K562 (cell line): ENCODE results near the gene DVL3. TPM values are rescaled to one million over a fixed set of nuclear protein-coding genes. Genes with fewer than 3 reads are reported as not detected.

Experiments
- ATAC-seq: fragments of 200-7000 bp; cut with Tn5 transposase; 3 replicates; pipeline ENCODE4 v1.9.1; 2020; ENCODE audit warnings: moderate library complexity
- BruUV-seq: library from RNA; stranded (reverse); fragments of 400-500 nt; replicated peaks from 2 replicates; lab custom pipeline; 2021; lab: Mats Ljungman, UMichigan
- CTCF ChIA-PET: fragments of 300-600 bp; formaldehyde crosslinking; extraction: SDS; loops from one replicate; lab custom pipeline; 2021; ENCODE audit warnings: low intra/inter-chr PET ratio; lab: Yijun Ruan, JAX
- POLR2A ChIA-PET: fragments of 300-600, 350-650 bp; sonication (Branson Sonifier 250); formaldehyde crosslinking; extraction: SDS; loops from one replicate; lab custom pipeline; 2021; ENCODE audit warnings: antibody characterized with exemption, inconsistent platforms; lab: Yijun Ruan, JAX
- DNase-seq, 4 experiments: peaks; one replicate each; pipeline versions ENCODE4 v3.0.0 to v3.0.0-alpha.2; 2011 to 2018; ENCODE audit warnings: low spot score in 3 of 4, mixed read lengths in 3 of 4; ENCODE audit errors: extremely low read depth in 1 of 4
- FAIRE-seq: peaks from 2 replicates; lab custom pipeline; 2011; peaks lifted over from hg19 to GRCh38; lab: Jason Lieb, UNC
- H2AFZ ChIP-seq: 2 replicates; pipeline ENCODE4 v1.6.0; 2011; ENCODE audit warnings: low read depth, low read length, control low read depth, inconsistent platforms
- H3K27ac ChIP-seq: fragments of 200-600 bp; 3 replicates; pipeline ENCODE4 v1.8.0; 2011; ENCODE audit warnings: low read depth, mild to moderate bottlenecking, control low read depth, inconsistent platforms, low read length, moderate library complexity, mixed read lengths; ENCODE audit errors: extremely low read depth
- H3K27me3 ChIP-seq, 2 experiments: fragments of 300-600 bp in 1 of 2; 2 replicates in 1 of 2; 3 replicates in 1 of 2; pipeline versions ENCODE4 v1.6.0 to v1.8.0; 2011; ENCODE audit warnings: inconsistent platforms in 2 of 2, low read length in 2 of 2, mild to moderate bottlenecking in 1 of 2, mixed read lengths in 1 of 2, moderate library complexity in 1 of 2; ENCODE audit not compliant: control insufficient read depth in 2 of 2, insufficient read depth in 2 of 2
- H3K36me3 ChIP-seq: fragments of 300-600 bp; 3 replicates; pipeline ENCODE4 v1.8.0; 2011; ENCODE audit warnings: mild to moderate bottlenecking, low read length, inconsistent platforms; ENCODE audit not compliant: control insufficient read depth, insufficient read depth
- H3K4me1 ChIP-seq, 2 experiments: fragments of 200-600 bp in 1 of 2; replicated peaks in 1 of 2; 2 replicates in 1 of 2; 3 replicates in 1 of 2; pipeline versions ENCODE4 v1.5.1 to v1.8.0; 2011; ENCODE audit warnings: inconsistent platforms in 2 of 2, low read length in 2 of 2, mild to moderate bottlenecking in 1 of 2, mixed read lengths in 1 of 2, moderate library complexity in 1 of 2; ENCODE audit not compliant: control insufficient read depth in 2 of 2, insufficient read depth in 2 of 2
- H3K4me2 ChIP-seq: 2 replicates; pipeline ENCODE4 v1.6.1; 2011; ENCODE audit warnings: low read length, control low read depth, inconsistent platforms, mixed read lengths; ENCODE audit not compliant: insufficient read depth
- H3K4me3 ChIP-seq: fragments of 200-600 bp; sonication (generic), shearing (Covaris generic); 2 replicates; pipeline ENCODE4 v1.5.1; 2016; ENCODE audit warnings: control low read depth, inconsistent platforms
- H3K79me2 ChIP-seq: fragments of 200-600 bp; 3 replicates; pipeline ENCODE4 v1.8.0; 2011; ENCODE audit warnings: low read length, inconsistent platforms; ENCODE audit not compliant: control insufficient read depth, insufficient read depth
- H3K9ac ChIP-seq, 2 experiments: 2 replicates each; pipeline versions ENCODE4 v1.6.0 to v1.6.1; 2011; ENCODE audit warnings: low read depth in 2 of 2, low read length in 2 of 2, control low read depth in 1 of 2, inconsistent platforms in 1 of 2, mild to moderate bottlenecking in 1 of 2, mixed read lengths in 1 of 2; ENCODE audit not compliant: insufficient read depth in 1 of 2
- H3K9me1 ChIP-seq: one replicate; pipeline ENCODE4 v1.6.0; 2011; ENCODE audit warnings: inconsistent platforms, mild to moderate bottlenecking, low read length, moderate library complexity; ENCODE audit not compliant: control insufficient read depth, insufficient read depth
- H3K9me3 ChIP-seq: replicated peaks from 2 replicates; pipeline ENCODE4 v1.5.1; 2011; ENCODE audit warnings: low read depth, low read length, inconsistent platforms; ENCODE audit not compliant: control insufficient read depth, insufficient read depth
- H4K20me1 ChIP-seq: replicated peaks from 2 replicates; pipeline ENCODE4 v1.6.1; 2011; ENCODE audit warnings: low read length, inconsistent platforms, mixed read lengths; ENCODE audit not compliant: control insufficient read depth, insufficient read depth
- ELF1 ChIP-seq: fragments of 200-800 bp; sonication (Bioruptor generic); IDR thresholded peaks from 2 replicates; pipeline ENCODE4 v1.6.1; 2016; ENCODE audit warnings: missing genetic modification characterization, missing compliant biosample characterization
- POLR2G ChIP-seq: fragments of 200-400 bp; formaldehyde crosslinking; IDR thresholded peaks from 2 replicates; pipeline ENCODE4 v1.6.1; 2017; ENCODE audit warnings: low read depth, mild to moderate bottlenecking, antibody characterized with exemption, low read length, moderate library complexity
- PURB ChIP-seq: sonication (generic); formaldehyde crosslinking; IDR thresholded peaks from 2 replicates; pipeline ENCODE4 v1.9.0; 2021; ENCODE audit warnings: low read depth, mild to moderate bottlenecking, missing genetic modification reagents
- RBFOX2 ChIP-seq: fragments of 200-400 bp; formaldehyde crosslinking; IDR thresholded peaks from 2 replicates; pipeline ENCODE4 v1.6.1; 2017; ENCODE audit warnings: low read depth, mild to moderate bottlenecking, low read length, moderate library complexity
- RBM25 ChIP-seq: fragments of 200-400 bp; formaldehyde crosslinking; IDR thresholded peaks from 2 replicates; pipeline ENCODE4 v1.6.1; 2018; ENCODE audit warnings: low read length, low read depth, moderate library complexity; ENCODE audit not compliant: severe bottlenecking
- SMARCA5 ChIP-seq: fragments of 450-650 bp; IDR thresholded peaks from 2 replicates; pipeline ENCODE4 v1.6.1; 2016
- ZFP36 ChIP-seq: fragments of 150-350 bp; IDR thresholded peaks from 2 replicates; pipeline ENCODE4 v1.6.1; 2018; ENCODE audit warnings: low read length, low read depth; ENCODE audit not compliant: partially characterized antibody
- ZNF668 ChIP-seq: fragments of 250-450 bp; sonication (Bioruptor Pico); IDR thresholded peaks from 2 replicates; pipeline ENCODE4 v1.8.0; 2022; ENCODE audit warnings: mild to moderate bottlenecking, inconsistent platforms
- WGBS: fragments of 100-300 bp; shearing (Covaris generic); methylation state at CpG from one replicate; pipeline ENCODE4 v1.1.6; 2016; ENCODE audit warnings: low coverage, mixed read lengths; ENCODE audit not compliant: insufficient coverage; ENCODE audit errors: missing lambda C conversion rate; 5-methylcytosine and 5-hydroxymethylcytosine counted together
- in situ Hi-C: fragments of 300-500 bp; cut with MboI; formaldehyde crosslinking; loops from 4 replicates; pipeline ENCODE4 v1.15.0; 2018; ENCODE audit warnings: inconsistent platforms, mixed read lengths
- intact Hi-C: fragments of 100-400 bp; cut with micrococcal nuclease; formaldehyde crosslinking; loops from 2 replicates; pipeline ENCODE4 v1.14.2; 2022
- polyA plus RNA-seq, 8 experiments: library from polyadenylated mRNA; depleted of rRNA in 4 of 8; stranded (reverse) in 5 of 8; unstranded in 3 of 8; fragments of >200 nt; fragmentation: Nextera tagmentation in 2 of 8; fragmentation: Illumina TruSeq in 1 of 8; extraction: Ambion mirVana in 2 of 8; extraction: Trizol in 1 of 8; gene quantifications; 2 replicates each; pipeline versions ENCODE4 v1.2.1 to v1.2.3, GENCODE V29; 2011 to 2014; ENCODE audit warnings: inconsistent platforms in 1 of 8, missing spikeins in 1 of 8
- total RNA-seq, 7 experiments: library from RNA; depleted of rRNA in 6 of 7; stranded (reverse); fragments of >200 nt in 6 of 7; fragmentation: Illumina TruSeq in 2 of 7; extraction: Trizol in 2 of 7; gene quantifications; 2 replicates each; pipeline versions ENCODE4 v1.2.1 to v1.2.3, GENCODE V29; 2011 to 2021; ENCODE audit warnings: low replicate concordance in 1 of 7

Gene DVL3
- total and polyA plus RNA-seq, 9 of the 15 experiments (the other 6 are each of a cell fraction or from before 2014, with no cell fraction given): 3.1 to 57.9 (median 20.1) TPM

DNA sequence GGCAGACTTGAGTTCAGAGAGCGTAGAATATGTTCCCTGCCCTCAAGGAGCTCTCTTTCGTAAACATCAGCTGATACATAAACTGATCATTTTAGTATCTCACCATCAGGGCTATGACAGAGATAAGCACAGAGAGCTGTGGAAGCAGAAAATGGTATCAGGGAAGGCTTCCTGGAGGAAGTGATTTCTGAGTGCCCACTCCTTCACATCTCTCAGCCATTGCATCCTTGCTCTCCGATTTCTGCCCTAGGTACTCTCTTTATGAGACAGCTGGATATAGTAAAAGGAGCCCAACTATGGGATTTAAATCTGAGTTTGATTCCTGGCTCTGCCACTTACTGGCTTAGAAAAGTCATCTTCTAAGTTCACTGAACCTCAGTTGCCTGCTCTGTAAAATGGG is 10.4 kb downstream of the DVL3 start:
- TF ChIP-seq RBM25 (peak; percentile 82), SMARCA5 (peak; percentile 44; the same call in 1 of the 2 replicates), ELF1 (no peak), ZFP36 (peak; percentile 94)
- TF ChIP-seq, all 486 proteins: peak for 3
- Histone ChIP-seq H3K36me3 (peaks cover 88% of the 10 kb centered on the region; the same call in 2 of the 3 replicates), H4K20me1 (no peaks in the 10 kb centered on the region), H3K9ac (no peak overlapping the region), H3K27ac (no peak overlapping the region), H3K9me3 (no peaks in the 10 kb centered on the region), H3K4me2 (no peak overlapping the region), H3K4me3 (no peak overlapping the region), H3K9me1 (no peaks in the 10 kb centered on the region), H3K79me2 (peaks cover 13% of the 10 kb centered on the region), H3K4me1 (peaks cover 3 to 11% of the 10 kb centered on the region in 2 experiments; a peak in 4 of 5 replicates), H3K27me3 (no peaks in the 10 kb centered on the region), H2AFZ (no peak overlapping the region)
- WGBS: 100% methylated on average over 3 of the region's 3 CpGs
- DNase-seq (no peak), ATAC-seq (no peak), FAIRE-seq (no peak)
- POLR2A ChIA-PET: interaction anchor here (0.7 kb wide), 1 partner anchor 46 kb away, joined by 3 read pairs; no protein-coding TSS in a partner anchor
- no TSS peak for BruUV-seq
- CTCF ChIA-PET: no interaction called here
- in situ Hi-C loops: no loop called here
- intact Hi-C loops: no loop called here

DNA sequence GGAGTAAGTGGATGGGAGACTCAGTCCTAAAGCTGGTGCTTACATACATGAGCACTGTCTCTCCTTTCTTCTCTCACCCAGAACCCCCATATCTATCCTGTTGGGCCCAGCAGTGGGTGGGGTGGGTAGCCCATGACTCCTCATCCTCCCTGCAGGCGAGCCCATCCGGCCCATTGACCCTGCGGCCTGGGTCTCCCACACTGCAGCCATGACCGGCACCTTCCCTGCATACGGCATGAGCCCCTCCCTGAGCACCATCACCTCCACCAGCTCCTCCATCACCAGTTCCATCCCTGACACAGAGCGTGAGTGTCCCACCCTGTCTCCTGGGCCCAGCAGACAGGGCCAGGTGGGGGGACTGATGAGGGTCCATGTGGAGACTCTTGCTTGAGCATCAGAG is 11.5 kb downstream of the DVL3 start:
- H3K9me3 ChIP-seq: no peaks in the 10 kb centered on the region
- H3K27ac ChIP-seq: no peak overlapping the region
- intact Hi-C loops: no loop called here
- no peaks in the 10 kb centered on the region for H3K27me3 ChIP-seq
- no peaks in the 10 kb centered on the region for H3K9me1 ChIP-seq
- no peaks in the 10 kb centered on the region for H4K20me1 ChIP-seq
- no peak overlapping the region for H3K4me2 ChIP-seq
- ATAC-seq (no peak), FAIRE-seq (no peak), DNase-seq (no peak)
- no TSS peak for BruUV-seq
- 93% methylated on average over 4 of the region's 6 CpGs for WGBS
- peak overlapping the region in 1 of 2 experiments; percentile 66; a peak in 2 of 4 replicates for H3K9ac ChIP-seq
- POLR2A ChIA-PET: no interaction called here
- H2AFZ ChIP-seq: no peak overlapping the region
- in situ Hi-C loops: no loop called here
- no peak overlapping the region for H3K4me3 ChIP-seq
- peaks cover 6% of the 10 kb centered on the region; the same call in 2 of the 3 replicates for H3K79me2 ChIP-seq
- H3K36me3 ChIP-seq: peaks cover 94% of the 10 kb centered on the region; the same call in 2 of the 3 replicates
- CTCF ChIA-PET: no interaction called here
- H3K4me1 ChIP-seq: peaks cover 7 to 17% of the 10 kb centered on the region in 2 experiments; a peak in 4 of 5 replicates
- no peak for TF ChIP-seq ZNF668
- TF ChIP-seq PURB (CRISPR knock-in tag): no peak
- TF ChIP-seq RBFOX2: 0 out of 2 replicates have a peak, but pooled peaks have one; percentile 21
- TF ChIP-seq POLR2G: 0 out of 2 replicates have a peak, but pooled peaks have one; percentile 16
